Activated T-helper 1 cell treated with anti-CD3 and anti-CD28 coated beads, Interleukin-2, amount 50 U/mL, for 16 hours (primary cell): Measurements from ENCODE around the gene ARL2BP.

Experiments used
- DNase-seq, 2 donors: peaks; one replicate each; pipeline ENCODE4 v3.0.0-alpha.2; 2020; ENCODE audit warnings: low read depth in 1 of 2, low spot score in 1 of 2

The ARL2BP gene

GRCh38 chr16:57282510-57283213 is 37.6 kb downstream of the ARL2BP start:
- DNase-seq: no peak

- DNase-seq: no peak
Measured at GRCh38 chr16:57283214-57283958, 38.3 kb downstream of the ARL2BP start.

- DNase-seq: no peak
Measured at GRCh38 chr16:57283959-57284208, 38.8 kb downstream of the ARL2BP start.

GRCh38 chr16:57284209-57284951 is 39.3 kb downstream of the ARL2BP start, which contains the start of gene PLLP:
PLLP (minus strand) TSS chr16:57284672; CDS start chr16:57284540, 132 bp downstream.
- DNase-seq: peak in 1 of 2 donors; percentile 21

- DNase-seq: no peak
Measured at GRCh38 chr16:57284952-57285363, 39.9 kb downstream of the ARL2BP start.

GRCh38 chr16:57285379-57285778 is 40.3 kb downstream of the ARL2BP start:
- DNase-seq: no peak

- no peak for DNase-seq
Measured at GRCh38 chr16:57289391-57290257, 44.6 kb downstream of the ARL2BP start.

GRCh38 chr16:57297856-57298255 is 52.8 kb downstream of the ARL2BP start:
- peak in 1 of 2 donors; percentile 7 for DNase-seq

- peak in 1 of 2 donors; percentile 8 for DNase-seq
Measured at GRCh38 chr16:57299009-57299718, 54.1 kb downstream of the ARL2BP start.

- peak; percentile 59 to 69 for DNase-seq
Measured at GRCh38 chr16:57299719-57300386, 54.8 kb downstream of the ARL2BP start.

GRCh38 chr16:57300387-57301125 is 55.5 kb downstream of the ARL2BP start:
- peak; percentile 99 for DNase-seq

GRCh38 chr16:57301126-57301817 is 56.2 kb downstream of the ARL2BP start:
- DNase-seq: no peak
